HG02642 (cell line): ENCODE measurements around the gene EIF5.
"Not testable (repeated sequence)": the region's sequence is repeated elsewhere in the genome, so short reads cannot be mapped to it uniquely, and the experiment has no call there.

Source experiments
- ATAC-seq: cut with Tn5 transposase; IDR thresholded peaks from one replicate; pipeline ENCODE4 v1.9.1; 2021; ENCODE audit warnings: mild to moderate bottlenecking; ENCODE audit not compliant: unreplicated experiment, poor library complexity

The EIF5 gene

GRCh38 chr14:103332143-103332919, 1.7 kb upstream of the EIF5 start:
- ATAC-seq = no peak

GRCh38 chr14:103334644-103335622, 896 bp downstream of the EIF5 start:
- peak; percentile 24 for ATAC-seq

DNA sequence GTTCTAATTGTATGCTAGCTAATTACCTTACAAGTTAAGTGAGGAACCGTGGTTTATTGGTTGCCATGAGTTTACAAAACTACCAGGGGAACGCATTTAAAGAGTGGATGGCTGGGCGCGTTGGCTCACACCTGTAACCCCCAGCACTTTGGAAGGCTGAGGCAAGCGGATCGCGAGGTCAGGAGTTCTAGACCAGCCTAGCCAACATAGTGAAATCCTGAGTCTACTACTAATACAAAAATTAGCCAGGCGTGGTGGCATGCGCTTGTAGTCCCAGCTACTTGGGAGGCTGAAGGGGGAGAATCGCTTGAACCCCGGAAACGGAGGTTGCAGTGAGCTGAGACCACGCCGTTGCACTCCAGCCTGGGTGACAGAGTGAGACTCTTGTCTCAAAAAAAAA, 2.2 kb downstream of the EIF5 start:
- ATAC-seq = no peak

DNA sequence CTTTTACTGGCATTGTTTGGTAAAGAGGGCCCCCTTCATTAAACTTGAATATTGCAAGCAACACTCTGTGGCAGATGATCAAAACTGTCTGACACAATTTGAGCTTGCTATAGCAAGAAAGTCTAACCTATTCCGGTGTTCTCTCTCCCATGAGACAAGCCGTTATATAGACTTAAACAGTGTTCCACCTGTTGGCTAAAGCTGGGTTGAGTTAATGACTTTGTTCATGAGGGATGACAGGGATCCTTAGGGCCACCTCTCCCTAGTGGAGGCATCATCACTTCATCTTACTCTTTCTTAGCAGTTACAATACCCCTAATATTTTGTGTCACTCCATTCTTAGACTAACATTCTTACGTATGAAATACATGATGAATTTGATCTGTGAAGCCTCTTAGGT, 3.8 kb downstream of the EIF5 start:
- ATAC-seq = no peak

DNA sequence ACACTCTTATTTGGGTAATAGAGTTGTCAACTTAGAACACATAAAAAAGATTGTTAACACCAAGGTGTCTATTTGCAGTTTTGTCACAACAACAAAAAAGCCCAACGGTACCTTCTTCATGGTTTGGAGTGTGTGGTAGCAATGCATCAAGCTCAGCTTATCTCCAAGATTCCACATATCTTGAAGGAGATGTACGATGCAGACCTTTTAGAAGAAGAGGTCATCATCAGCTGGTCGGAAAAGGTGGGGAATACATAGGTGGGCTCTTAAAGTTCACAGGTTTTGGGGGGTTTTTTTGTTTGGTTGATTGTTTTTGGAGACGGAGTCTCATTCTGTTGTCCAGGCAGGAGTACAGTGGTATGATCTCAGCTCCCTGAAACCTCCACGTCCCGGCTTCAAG, 5.5 kb downstream of the EIF5 start:
- no peak for ATAC-seq

- ATAC-seq = no peak
Measured at GRCh38 chr14:103340480-103341212, 6.6 kb downstream of the EIF5 start.

GRCh38 chr14:103341250-103342129, 7.5 kb downstream of the EIF5 start:
- ATAC-seq = no peak

DNA sequence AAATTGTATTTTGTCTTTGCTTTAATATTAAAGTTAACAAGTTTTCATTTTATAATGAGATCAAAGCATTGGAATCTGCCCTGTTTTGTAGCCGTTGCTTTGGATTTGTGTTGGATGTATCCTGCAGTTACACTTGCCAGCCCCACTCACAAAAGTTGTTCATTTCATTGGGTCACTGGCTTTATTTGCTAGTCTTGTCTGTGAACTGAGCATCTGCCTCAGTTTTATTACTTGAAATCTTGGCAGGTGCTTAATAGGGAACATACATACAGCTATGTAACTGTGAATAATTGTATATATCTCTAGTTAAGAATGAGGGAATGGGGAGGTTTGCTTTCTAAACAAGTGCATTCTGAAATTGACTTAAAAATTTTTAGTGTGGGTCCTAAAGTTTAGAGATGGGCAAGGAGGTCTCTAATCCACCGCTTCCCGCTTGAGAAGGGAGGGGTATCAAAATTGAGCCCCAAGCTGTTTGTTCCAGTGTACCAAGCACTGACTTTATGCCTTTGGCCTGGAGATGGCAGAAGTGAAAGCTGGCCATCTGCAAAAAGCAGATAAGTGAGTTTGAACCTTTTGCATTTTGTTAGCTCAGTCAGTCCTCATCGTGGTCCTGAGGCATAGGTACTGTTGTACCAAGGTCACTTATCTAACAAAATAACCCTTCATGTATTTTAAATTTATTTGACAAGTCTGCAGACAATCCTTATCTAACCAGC, 9.3 kb downstream of the EIF5 start:
- no peak for ATAC-seq

- ATAC-seq = no peak
Measured at GRCh38 chr14:103343905-103344797, 10.1 kb downstream of the EIF5 start.

DNA sequence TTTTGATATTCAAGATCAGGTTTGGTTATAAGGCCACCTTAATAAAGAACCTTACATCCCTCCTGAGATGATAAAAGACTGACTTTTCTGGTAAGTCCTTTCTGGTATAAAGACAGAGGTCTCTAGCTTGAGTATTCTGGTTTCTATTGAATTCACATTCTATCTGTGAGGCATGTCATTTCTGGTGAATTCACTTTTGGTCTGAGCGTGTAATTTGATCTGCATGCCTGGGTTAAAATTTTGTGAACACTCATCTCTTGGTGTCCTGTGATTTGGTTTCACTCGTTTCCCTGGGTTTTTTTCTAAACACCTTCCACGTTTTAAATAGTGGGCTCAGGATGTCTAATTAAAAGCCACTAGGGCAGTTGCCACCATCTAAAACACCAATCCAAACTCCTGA, 12.2 kb downstream of the EIF5 start:
- ATAC-seq = no peak

- no peak for ATAC-seq
Measured at GRCh38 chr14:103347091-103347815, 13.2 kb downstream of the EIF5 start.

GRCh38 chr14:103348154-103348553, 14.1 kb downstream of the EIF5 start:
- ATAC-seq = no peak

DNA sequence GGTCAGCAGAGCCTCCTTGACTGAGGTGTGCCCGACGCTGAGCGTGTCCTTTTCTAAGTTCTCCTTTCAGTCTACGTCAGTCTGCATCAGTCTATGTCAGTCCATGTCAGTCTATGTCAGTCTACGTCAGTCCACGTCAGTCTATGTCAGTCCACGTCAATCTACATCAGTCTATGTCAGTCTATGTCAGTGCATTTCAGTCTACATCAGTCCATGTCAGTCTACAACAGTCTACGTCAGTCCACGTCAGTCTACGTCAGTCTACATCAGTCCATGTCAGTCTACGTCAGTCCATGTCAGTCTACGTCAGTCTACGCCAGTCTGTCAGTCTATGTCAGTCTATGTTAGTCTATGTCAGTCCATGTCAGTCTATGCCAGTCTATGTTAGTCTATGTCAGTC, 15.9 kb downstream of the EIF5 start:
- ATAC-seq = no peak

- ATAC-seq = no peak
Measured at GRCh38 chr14:103353362-103353761, 19.3 kb downstream of the EIF5 start.

- no peak for ATAC-seq
Measured at GRCh38 chr14:103354141-103354540, 20.1 kb downstream of the EIF5 start.

GRCh38 chr14:103356024-103356682, 22.1 kb downstream of the EIF5 start:
- ATAC-seq = no peak

GRCh38 chr14:103357552-103357951, 23.5 kb downstream of the EIF5 start:
- not testable (repeated sequence) for ATAC-seq
